HFF-Myc (cell line): ENCODE measurements around the gene RNLS.
"Not testable (repeated sequence)": the region's sequence is repeated elsewhere in the genome, so short reads cannot be mapped to it uniquely, and the experiment has no call there.

Source experiments
- DNase-seq: peaks from one replicate; pipeline ENCODE4 v3.0.0-alpha.2; 2011; ENCODE audit warnings: low read depth; ENCODE audit errors: extremely low read depth
- H3K4me3 ChIP-seq: replicated peaks from 2 replicates; pipeline ENCODE4 v1.5.1; 2011; ENCODE audit warnings: low read depth, mild to moderate bottlenecking, control low read depth, low read length
- CTCF ChIP-seq: IDR thresholded peaks from 2 replicates; pipeline ENCODE4 v1.5.1; 2012; ENCODE audit warnings: mild to moderate bottlenecking, low read depth, low read length, control low read depth; ENCODE audit errors: missing control alignments

The RNLS gene

GRCh38 chr10:88312855-88313254 is 270.3 kb downstream of the RNLS start:
- H3K4me3 ChIP-seq = no peak overlapping the region
- DNase-seq = no peak
- no peak for TF ChIP-seq CTCF

GRCh38 chr10:88311264-88311663 is 271.9 kb downstream of the RNLS start:
- no peak overlapping the region for H3K4me3 ChIP-seq
- no peak for DNase-seq
- TF ChIP-seq CTCF = no peak

DNA sequence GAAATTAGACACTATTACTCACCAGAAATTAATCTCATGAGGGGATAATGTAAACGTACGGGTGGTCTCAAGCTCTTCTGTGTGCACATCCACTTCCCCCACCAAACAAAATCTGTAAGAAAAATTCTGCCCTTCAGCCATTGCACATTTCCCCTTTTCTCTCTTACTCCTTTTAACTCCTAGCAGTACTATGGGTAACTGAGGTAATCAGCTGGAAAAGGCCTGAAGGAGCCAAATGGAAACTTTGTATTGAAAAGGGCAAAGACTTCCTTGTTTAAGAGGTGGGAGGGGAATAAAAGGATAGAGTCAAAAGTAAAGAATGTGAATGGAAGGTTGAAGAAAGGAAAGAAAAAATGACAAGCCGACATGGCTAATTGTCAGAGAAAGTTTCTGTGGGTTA is 273.8 kb downstream of the RNLS start:
- no peak for DNase-seq
- TF ChIP-seq CTCF = no peak
- H3K4me3 ChIP-seq = no peak overlapping the region

GRCh38 chr10:88308361-88308760 is 274.8 kb downstream of the RNLS start:
- DNase-seq, H3K4me3 ChIP-seq: not testable (repeated sequence)

DNA sequence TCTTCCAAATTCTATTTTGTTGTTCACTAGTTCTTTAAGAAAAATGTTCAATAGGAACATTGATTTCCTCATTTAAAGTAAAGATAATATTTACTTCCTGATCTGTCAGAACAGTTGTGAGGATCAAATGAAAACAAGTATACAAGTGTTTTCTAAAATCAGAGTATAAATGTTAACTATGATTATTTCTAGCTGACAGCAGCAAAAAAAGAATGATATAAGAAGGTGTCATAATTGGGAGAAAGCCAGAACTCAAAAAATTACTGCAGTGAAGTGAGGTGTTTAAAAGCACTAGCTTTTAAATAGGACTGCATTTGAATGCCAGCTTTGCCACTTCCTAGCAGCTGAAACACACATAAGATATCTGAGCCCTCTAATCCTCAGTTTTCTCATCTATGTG is 283.3 kb downstream of the RNLS start:
- no peak for DNase-seq
- TF ChIP-seq CTCF = no peak

DNA sequence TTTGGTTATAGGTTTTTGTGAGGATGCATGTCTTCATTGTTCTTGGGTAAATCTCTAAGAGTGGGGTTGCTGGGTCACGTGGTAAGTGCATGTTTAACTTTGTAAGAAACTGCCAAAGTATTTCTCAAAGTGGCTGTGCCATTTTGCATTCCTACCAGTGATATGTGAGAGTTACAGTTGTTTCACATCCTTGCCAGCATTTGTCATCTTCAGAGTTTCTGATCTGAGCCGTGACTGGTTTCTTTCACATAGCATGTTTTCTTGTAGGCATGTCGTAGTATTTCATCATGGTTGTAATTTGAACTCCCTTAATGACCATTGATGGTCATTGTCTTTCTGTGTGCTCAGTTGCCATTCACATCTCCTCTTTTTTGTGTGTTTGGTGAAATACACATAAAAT is 286.0 kb downstream of the RNLS start:
- no peak for DNase-seq
- TF ChIP-seq CTCF = no peak
- H3K4me3 ChIP-seq = no peak overlapping the region

More for the DNA sequence above, 283.3 kb downstream of the RNLS start:
- no peak overlapping the region for H3K4me3 ChIP-seq

DNA sequence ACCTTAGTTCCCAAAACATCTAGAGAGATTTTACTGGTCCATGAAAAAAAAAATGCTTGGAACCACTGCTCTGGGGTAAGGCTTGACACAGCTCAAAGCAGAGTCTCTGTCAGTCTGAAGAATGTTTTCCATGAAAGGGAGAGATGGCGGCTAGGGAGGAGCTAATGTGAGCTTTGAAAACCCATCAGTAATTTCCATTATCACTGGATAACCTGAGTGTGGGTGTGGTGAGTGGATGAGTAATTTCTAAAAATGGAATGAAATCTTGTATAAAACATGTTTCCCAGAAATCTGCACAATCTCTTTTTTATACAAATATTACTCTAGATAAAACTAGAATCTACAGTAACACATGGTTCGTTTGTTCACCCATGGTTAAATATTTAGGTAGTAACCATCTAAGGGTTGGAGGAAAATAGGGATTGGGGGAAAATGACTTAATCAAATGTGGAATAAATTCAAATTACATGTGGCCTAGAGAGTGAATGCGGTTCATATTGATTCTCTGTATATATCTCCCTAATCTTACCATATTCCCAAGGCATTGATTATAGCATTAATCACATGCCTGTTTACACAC is 289.4 kb downstream of the RNLS start:
- no peak for TF ChIP-seq CTCF

More for the DNA sequence above, 289.4 kb downstream of the RNLS start:
- no peak overlapping the region for H3K4me3 ChIP-seq
- no peak for DNase-seq
